AG08396 (cell line): ENCODE measurements around the gene CCDC33.

Experiments
- DNase-seq: peaks from one replicate; pipeline ENCODE4 v3.0.0; 2012; ENCODE audit warnings: low spot score, mixed read lengths

Gene CCDC33

DNA sequence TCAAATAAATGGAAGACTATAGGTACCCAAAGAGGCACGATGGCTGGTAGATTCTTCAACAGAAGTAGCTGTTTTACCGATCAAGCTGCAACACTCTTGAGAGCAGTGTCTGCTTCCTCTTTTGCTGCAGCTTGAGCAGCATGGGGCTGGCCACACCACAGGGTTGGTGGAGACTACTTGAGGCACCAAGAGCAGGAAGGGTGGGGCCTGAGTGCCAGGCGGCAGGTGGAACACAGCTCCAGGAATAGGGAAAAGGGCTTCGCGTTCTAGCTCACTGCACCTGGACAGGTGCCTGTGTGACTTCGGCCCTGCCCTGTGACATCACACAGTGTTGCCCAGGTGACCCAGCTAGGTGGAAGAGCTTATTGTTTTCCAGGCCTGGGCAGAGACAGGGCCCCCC lies at the start of gene CCDC33:
Gene CCDC33, plus strand, starts transcription at position 365 of the 400 bp plus-strand sequence. CDS start 394 bp downstream, outside the sequence.
- no peak for DNase-seq

- no peak for DNase-seq
These were observed 47.9 kb upstream of the CCDC33 start for GRCh38 chr15:74188216-74188615.

DNA sequence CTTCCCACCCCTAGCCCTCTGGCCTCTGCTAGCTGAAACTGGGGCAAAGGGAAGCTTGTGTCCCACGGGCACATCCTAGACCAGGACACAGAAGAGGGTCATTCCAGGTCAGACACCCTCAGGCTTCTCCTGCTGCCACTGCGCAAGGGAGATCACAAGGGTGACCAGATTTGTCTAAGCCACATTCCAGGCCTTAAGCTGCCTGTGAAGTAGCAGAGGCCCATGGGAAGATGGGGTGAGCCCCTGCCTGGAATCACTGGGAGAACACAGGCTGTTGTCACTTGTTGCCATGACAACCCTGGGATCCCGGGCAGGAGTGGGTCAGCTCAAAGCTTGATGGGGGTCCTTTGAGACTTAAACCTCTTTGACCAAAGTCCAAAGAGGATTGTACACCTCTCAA lies 44.3 kb upstream of the CCDC33 start:
- no peak for DNase-seq

GRCh38 chr15:74192751-74193150 lies 43.4 kb upstream of the CCDC33 start:
- no peak for DNase-seq

DNA sequence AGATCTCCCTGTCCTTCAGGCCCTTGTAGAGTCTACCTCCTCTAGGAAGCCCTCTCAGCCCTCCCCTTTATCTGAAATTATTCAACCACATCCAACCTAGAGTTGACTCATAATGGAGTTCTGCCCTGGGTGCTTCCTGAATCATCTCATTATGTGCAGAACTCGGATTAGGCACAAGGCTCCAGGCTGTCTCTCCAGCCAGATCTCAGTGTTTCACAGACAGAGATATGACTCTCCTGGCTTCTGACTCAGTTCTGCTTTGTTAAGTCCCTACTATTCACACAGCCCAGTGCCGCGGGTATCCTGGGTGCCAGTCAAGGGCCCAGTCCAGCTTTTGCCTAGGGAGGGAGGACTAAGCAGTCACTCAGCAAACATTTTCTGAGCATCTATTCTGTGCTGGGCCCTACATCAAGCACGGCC lies 42.8 kb upstream of the CCDC33 start:
- DNase-seq, result peak; percentile 66

GRCh38 chr15:74193905-74194304 lies 42.2 kb upstream of the CCDC33 start:
- no peak for DNase-seq

GRCh38 chr15:74194572-74195559 lies 41.3 kb upstream of the CCDC33 start:
- DNase-seq, result no peak

DNA sequence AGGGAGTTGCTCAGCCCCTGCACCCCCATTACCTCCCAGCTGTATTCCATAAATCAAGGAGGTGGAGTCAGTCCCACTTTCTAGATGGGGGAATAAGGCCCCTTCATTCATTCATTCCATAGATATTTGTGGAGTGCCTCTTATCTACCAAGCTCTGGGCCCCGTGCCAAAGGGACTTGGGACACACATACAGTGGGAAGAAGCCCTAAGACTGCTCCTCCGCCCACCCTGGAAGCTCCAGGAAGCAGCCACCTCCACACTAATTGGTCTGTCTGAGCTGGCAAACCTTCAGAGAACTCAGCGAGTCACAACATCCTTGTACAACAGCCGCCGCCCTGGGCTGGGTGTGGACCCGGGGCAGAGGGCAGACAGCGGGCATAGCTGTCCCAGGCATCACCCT lies 40.0 kb upstream of the CCDC33 start:
- DNase-seq, result peak; percentile 72

- no peak for DNase-seq
These were observed 38.8 kb upstream of the CCDC33 start for GRCh38 chr15:74197176-74197965.

- DNase-seq, result no peak
These were observed 36.9 kb upstream of the CCDC33 start for GRCh38 chr15:74199297-74199652.

- peak; percentile 61 for DNase-seq
These were observed 35.7 kb upstream of the CCDC33 start for GRCh38 chr15:74200412-74200815.

GRCh38 chr15:74200871-74201419 lies 35.2 kb upstream of the CCDC33 start:
- peak; percentile 36 for DNase-seq

- no peak for DNase-seq
These were observed 34.3 kb upstream of the CCDC33 start for GRCh38 chr15:74201710-74202420.

- DNase-seq, result no peak
These were observed 33.4 kb upstream of the CCDC33 start, which contains the start of gene STRA6 for GRCh38 chr15:74202452-74203401. Gene STRA6, minus strand, starts transcription at chr15:74202787. Its CDS starts 520 bp downstream, at chr15:74202267.

GRCh38 chr15:74203914-74204431 lies 32.2 kb upstream of the CCDC33 start:
- peak; percentile 37 for DNase-seq

DNA sequence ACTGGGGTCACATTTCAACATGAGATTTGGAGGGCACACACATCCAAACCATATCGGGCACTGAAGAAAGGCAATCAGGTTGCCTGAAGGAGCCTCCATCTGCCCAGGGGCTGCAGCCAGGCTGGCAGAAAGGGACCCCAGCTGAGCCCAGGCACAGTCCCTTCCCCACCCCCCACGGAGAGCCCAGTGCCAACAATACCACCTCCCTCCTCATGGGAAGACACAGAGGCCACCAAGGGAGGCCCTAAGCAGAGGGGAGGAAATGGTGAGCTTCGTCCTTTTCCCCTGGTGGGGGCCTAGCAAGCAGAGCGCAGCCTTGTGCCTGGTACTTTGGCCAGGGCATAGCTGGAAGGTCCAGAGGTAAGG lies 30.6 kb upstream of the CCDC33 start:
- no peak for DNase-seq

DNA sequence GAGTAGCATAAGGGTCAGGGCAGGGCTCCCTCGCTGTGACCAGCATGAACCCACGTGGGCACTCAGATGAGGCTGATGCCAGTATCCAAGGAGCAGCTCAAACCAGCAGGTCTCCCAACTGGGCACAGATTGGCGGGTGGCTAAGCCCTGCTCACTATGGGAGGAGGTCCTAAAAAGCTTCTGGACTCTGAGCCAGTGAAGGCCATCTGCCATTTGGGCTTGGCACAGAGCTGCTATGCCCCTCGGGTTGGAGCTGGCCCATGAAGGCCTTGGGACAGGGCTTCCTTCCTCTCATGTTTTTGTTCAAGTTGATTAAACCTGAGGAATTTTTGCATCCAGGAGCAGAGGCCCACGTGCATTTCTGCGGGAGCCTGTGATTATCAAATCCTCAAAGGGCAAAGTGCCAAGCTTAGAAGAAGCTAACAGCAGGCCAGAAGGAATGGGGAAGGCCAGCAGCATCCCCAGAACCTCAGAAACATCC lies 29.3 kb upstream of the CCDC33 start:
- DNase-seq, result no peak

GRCh38 chr15:74207652-74208440 lies 28.3 kb upstream of the CCDC33 start:
- DNase-seq, result no peak

GRCh38 chr15:74208496-74208895 lies 27.6 kb upstream of the CCDC33 start:
- no peak for DNase-seq
